Measurements from ENCODE around the gene AP2A2.

DNA sequence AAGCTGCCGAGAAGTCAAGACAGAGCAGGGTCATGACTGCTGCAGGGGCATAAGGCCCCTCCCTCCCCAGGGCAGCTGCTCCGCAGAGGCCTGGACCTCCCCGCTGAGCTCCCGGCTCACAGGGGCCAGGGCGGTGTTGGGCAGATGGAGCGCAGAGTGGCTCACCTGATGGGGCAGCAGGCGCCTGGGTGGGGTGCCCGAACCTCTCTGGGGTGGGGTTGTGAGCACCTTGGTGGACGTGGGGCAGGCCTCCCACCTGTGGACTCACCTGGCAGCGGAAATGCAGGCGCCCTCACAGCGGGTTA is 87.9 kb downstream of the AP2A2 start:
- no peak for TF ChIP-seq CTCF (IDR thresholded peaks at IDR 0.05)
- no peak for TF ChIP-seq POLR2AphosphoS5 (IDR thresholded peaks at IDR 0.05; ENCODE audit: insufficient read depth in 1 of 2, low read depth in 1 of 2)
- TF ChIP-seq POLR2A (IDR thresholded peaks at IDR 0.05), result no peak

Measured in vagina (tissue), 2 donors.